SK-N-DZ (cell line): ENCODE measurements around the gene LY6G6C.
"Not testable (repeated sequence)": the region's sequence is repeated elsewhere in the genome, so short reads cannot be mapped to it uniquely, and the experiment has no call there.

ENCODE experiments used
- DNase-seq: peaks from one replicate; pipeline ENCODE4 v3.0.0-alpha.2; 2015; ENCODE audit warnings: low spot score

Gene LY6G6C

DNA sequence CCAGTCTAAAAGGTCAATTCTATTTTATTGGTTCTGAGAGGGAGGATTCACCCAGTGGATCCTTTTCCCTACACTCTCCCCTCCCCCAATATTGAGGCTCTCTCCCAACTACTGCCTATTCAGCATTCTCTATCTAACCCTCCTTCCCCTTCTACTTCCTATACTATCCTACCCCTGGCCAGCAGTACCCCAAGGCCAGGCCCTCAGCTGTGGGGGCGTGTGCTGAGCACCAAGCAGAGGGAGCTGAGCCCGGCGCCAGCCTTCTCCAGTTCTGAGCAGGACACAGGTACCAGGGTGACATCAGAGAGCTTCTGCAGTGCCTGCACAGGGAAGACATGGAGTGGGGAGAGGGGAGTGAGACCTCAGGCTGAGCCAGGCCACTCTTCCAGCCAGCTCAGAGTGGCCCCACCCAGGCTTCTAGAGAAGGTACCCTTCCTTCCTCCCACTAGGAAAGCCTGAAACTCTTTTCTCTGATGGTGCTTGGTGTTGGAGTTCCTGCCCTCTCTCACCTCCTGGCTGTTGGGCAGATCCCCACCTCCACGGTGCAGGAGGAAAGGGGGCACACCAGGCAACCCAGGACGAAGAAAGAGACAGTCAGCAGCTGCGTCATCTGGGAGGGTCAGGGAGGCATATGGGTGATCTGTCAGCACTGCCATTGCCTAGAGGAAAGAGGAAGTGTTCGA, 5.6 kb upstream of the LY6G6C start:
- no peak for DNase-seq

DNA sequence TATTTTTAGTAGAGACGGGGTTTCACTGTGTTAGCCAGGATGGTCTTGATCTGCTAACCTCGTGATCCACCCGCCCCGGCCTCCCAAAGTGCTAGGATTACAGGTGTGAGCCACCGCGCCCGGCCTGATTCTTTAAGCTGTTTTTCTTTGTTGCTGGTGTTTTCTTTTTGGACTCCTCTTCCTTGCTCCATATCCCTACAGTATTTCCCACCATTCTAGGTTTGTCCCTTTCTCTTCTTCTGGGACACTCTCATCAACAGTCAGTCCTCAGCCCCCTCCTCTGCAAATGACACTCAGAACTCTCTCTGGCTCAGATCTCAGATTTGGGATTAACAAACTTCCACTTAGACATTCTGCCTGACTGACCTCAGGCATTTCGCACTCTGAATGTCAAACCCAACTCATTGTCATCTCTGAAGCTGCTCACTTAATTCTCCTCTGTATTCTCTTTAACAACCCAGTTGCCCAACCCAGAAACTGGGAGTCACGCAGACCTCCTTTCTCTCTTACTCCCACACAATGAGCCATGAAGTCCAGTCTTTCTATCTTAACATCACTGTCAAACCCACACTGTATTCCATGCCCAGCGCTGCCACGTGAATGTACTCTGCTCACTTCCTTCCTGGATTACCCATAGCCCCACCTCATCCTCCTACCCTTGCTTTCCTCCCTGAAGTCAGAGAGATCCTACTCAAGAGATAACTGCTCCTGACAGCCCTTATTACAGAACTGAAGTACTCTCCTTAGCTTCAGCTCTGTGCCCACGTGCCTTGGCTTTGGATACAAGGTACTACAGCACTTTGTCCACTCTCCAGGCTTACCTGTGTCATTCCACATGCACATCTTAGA, 4.2 kb upstream of the LY6G6C start:
- no peak for DNase-seq

- DNase-seq = no peak
Observed at GRCh38 chr6:31723980-31724691, 2.6 kb upstream of the LY6G6C start.

- no peak for DNase-seq
Observed at GRCh38 chr6:31723245-31723979, 1.9 kb upstream of the LY6G6C start, which contains the start of gene MPIG6B. TSS of gene MPIG6B (plus strand) at chr6:31723373. CDS start at chr6:31723384, 11 bp downstream.

GRCh38 chr6:31722173-31722572, 627 bp upstream of the LY6G6C start:
- no peak for DNase-seq

- DNase-seq = no peak
Observed at GRCh38 chr6:31720196-31720770, 1.3 kb downstream of the LY6G6C start.

GRCh38 chr6:31719001-31719400, 2.5 kb downstream of the LY6G6C start:
- no peak for DNase-seq

DNA sequence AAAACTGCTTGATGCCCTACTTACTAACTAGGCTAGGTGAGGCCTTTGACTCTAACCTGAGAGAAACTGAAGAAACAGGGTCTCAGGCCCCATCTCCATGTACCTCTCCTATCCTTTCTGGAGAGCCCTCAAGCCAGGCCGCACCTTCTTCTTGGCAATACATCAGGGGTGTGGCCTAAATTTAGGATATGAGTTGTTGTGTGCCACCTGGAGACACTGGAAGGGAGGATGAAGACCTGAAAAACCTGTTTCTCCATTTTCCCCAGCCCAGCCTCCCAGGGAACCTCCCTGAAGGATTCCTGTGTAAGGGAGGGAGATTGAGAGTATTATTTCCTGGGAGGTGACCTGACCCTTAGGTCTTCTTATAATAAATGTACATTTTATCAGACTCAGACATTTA, 3.3 kb downstream of the LY6G6C start:
- DNase-seq = no peak

DNA sequence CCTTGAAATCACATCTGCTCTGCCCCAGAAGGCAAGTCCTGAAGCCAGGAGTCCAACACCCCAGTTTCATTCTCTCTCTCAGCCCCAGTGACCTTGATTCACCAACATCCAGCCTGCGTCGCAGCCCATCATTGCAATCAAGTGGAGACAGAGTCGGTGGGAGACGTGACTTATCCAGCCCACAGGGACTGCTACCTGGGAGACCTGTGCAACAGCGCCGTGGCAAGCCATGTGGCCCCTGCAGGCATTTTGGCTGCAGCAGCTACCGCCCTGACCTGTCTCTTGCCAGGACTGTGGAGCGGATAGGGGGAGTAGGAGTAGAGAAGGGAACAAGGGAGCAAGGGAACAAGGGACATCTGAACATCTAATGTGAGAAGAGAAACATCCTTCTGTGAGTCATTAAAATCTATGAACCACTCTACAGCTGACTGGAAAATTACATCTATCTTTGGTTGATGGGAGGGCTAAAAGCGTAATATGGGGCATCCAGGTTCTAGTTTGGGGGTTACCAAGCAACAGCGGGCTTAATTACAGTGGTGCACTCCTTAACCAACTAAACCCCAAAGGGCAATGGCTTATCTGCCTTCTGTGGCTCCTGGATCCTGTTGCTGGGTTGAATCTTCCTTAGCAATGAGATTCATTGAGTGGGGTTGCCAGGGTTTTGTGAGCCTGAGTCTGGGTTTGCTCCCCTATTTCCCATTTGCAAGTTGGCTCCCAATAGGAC, 3.9 kb downstream of the LY6G6C start:
- DNase-seq = peak; percentile 45

DNA sequence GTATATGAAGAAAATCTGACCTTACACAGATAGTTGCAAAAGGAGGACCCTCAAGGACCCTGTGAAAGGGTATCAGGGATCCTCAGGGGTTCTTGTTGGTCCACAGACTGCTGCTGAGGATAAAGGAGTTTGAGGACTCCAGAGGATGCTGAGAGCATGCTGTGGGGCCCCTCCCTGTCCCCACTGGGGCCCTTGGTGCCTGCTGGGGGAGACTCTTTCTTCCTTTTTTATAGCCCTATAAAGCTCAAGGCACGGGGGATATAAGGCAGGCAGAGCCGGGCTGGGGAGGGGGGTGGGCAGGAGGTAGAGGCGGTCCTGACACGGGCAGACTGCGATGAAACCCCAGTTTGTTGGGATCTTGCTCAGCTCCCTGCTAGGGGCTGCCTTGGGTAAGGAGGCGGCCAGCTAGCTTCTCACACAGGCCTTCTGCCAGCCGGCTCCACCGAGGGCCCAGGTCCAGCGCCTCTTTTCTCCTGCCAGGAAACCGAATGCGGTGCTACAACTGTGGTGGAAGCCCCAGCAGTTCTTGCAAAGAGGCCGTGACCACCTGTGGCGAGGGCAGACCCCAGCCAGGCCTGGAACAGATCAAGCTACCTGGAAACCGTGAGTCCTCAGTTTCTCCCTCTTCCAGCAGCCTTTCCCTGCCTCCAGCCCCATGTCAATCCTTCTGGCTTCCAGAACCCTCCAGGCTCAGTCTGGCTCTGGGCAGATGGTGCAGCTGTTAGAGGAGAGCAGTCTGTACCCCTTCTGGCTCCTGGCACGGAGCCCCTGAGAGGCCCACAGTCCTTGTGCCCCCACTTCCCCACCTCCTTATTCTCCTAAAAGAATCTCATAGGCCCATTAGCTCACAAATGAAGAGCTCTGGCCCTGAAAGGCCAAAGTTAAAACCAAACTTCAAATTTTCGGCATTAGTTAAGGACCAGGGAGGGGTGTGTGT, 6.3 kb downstream of the LY6G6C start, which contains the start of gene LY6G6D:
Gene LY6G6D, plus strand, starts transcription at position 327 of the 937 bp plus-strand sequence. Its CDS starts 8 bp downstream, at position 335.
- no peak for DNase-seq

- DNase-seq = no peak
Observed at GRCh38 chr6:31713991-31714684, 7.4 kb downstream of the LY6G6C start.

DNA sequence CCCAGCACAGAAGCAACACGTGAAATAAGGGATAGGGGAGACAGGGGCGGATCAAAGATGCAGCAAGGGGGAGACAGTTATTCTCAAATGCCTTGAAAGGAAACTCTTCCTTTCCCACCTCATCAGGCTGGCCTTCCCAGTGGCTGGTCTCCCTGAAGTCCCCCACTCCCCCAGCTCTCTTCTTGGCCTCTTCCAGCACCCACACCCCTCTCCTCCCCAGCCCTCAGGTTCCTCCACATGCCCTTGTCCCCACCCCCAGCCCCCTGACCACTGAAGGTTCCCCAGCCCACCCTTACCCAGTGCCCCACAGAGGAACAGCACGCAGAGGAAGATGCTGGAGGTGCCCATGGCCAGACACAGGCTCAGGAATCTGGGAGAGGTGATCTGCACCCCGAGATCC, 8.1 kb downstream of the LY6G6C start:
- no peak for DNase-seq

DNA sequence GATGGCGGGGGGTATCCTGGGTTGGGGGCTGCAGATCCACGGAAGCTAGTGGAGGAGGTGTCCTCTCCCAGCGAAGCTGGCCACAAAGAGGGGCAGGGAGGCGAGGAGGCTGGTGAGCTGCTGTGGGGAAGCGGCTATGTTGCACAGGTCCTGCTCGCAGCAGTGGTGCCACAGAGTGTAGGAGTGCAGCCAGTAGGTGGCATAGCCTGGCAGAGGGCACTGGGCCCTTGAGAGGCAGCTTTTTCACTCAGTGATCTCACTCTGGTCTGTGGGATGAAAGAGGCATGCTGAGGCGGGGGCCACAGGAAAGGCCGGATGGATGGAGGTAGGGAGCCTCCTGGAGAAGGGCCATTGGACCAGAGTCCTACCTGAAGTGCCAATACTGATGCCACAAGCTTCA, 9.2 kb downstream of the LY6G6C start:
- no peak for DNase-seq

DNA sequence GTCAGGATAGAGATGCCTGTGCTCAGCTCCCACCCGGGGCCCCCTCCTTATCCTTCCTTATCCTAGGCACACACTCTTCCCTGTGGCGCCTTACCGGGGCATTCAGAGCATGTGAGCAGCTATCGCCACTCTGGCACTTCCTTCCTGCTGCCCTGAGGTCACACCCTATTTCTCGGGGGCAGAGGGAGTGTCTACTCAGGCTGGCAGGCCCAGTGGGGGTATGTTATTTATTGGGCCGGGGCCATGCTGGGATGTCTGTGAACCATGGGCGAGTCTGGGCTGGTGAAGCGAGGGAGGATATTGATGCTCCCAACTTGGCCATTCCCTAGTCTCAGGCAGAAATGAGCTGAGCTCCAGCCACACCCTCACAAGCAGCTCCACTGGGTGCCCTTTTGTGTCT, 10.3 kb downstream of the LY6G6C start:
- DNase-seq = no peak

DNA sequence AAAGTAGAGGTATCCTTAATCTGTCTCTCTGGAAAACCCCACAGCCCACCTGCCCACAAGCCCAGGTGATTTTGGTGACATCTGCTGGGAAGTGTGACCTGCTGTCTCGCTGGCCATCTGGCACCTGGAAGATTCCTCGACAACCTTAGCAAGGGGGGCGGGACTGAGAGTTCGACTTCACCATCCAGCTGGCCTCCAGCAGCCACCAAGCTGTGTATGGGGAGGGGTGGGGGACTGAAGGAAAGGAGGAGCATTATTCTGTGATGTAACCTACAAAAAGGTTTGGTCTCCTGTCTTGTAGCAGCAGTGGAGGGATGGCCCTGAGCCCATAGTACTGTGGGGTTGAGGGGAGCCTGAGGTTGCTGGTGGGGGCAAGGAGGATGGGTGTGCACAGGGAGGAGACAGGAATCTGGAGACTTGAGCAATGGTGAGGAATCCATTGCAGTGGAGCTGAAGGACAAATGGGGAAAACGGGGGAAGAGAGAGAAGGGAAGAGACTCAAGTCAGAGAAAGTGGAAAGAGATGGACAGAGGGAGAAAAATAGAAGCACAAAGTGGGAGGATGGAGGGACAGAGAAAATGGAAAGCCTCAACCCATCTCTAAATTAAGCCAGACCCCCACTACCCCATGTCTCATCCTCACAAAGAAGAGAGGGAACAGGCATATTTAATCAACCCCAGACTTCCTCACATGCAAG, 10.9 kb downstream of the LY6G6C start:
- DNase-seq = no peak

DNA sequence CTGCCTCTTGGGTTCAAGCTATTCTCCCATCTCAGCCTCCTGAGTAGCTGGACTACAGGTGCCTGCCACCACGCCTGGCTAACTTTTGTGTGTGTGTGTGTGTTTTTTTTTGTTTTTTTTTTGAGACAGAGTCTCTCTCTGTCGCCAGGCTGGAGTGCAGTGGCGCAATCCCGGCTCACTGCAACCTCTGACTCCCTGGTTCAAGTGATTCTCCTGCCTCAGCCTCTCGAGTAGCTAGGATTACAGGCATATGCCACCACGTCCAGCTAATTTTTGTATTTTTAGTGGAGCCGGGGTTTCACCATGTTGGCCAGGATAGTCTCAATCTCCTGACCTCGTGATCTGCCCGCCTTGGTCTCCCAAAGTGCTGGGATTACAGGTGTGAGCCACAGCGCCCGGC, 12.4 kb downstream of the LY6G6C start:
- not testable (repeated sequence) for DNase-seq

DNA sequence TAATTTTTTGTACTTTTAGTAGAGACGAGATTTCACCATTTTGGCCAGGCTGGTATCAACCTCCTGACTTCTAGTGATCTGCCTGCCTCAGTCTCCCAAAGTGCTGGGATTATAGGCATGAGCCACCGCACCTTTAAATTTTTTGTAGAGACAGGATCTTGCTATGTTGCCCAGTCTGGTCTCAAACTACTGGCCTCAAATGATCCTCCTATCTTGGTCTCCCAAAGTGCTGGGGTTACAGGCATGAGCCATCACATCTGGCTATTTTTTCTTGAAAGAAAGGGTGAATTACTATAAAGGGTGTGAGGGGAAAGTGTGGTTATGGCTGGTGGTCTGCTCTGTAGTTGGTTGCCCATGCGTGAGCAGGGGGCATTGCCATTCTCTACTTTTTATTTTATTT, 13.3 kb downstream of the LY6G6C start:
- no peak for DNase-seq

- no peak for DNase-seq
Observed at GRCh38 chr6:31707701-31708100, 13.8 kb downstream of the LY6G6C start.
